ENCODE data around the gene NF1. TPM values are rescaled to one million over a fixed set of nuclear protein-coding genes. Genes with fewer than 3 reads are reported as not detected.

The NF1 gene
- total and polyA plus RNA-seq, 2 of the 13 experiments (the other 11 are each of a cell fraction or from before 2014, with no cell fraction given), result 21.5 to 26.5 TPM

DNA sequence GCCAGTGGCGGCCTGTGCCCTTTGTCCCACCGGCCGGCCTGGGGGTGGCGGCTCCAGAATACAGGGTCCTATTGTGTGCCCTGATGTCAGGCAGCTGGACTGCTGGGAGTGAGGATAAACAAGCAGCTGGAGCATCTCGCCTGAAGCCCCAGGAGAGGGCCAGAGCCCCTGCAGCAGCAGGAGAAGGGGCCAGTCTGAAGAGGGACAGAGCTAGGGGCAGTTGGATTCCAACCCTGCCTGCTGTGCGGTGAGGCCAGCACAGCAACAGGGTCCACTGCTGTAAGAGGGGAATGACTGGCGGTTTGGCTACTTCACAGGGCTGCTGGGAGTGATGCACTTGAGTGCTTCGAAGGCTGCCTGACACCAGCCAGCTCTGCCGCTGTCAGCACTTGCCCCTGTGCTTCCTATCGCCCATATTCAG lies 321.7 kb downstream of the NF1 start:
- 0% methylated on average over 3 of the region's 10 CpGs for WGBS (ENCODE audit: low lambda C conversion rate)
- CTCF ChIA-PET (ENCODE audit: low intra/inter-chr PET ratio, low total read pairs), result no interaction called here
- TF ChIP-seq ARNTL (CRISPR knock-in tag; IDR thresholded peaks at IDR 0.05) (no peak), HIVEP1 (CRISPR knock-in tag; IDR thresholded peaks at IDR 0.05) (no peak), ZNF775 (CRISPR knock-in tag; IDR thresholded peaks at IDR 0.05; ENCODE audit: borderline replicate concordance) (no peak), FOXP1 (IDR thresholded peaks at IDR 0.05) (no peak), FOXP1 (CRISPR knock-in tag; IDR thresholded peaks at IDR 0.05) (0 out of 2 replicates have a peak, but pooled peaks have one; percentile 10), CCDC6 (CRISPR knock-in tag; IDR thresholded peaks at IDR 0.05) (no peak), EHMT2 (IDR thresholded peaks at IDR 0.05; ENCODE audit: borderline replicate concordance, low read depth, low read length) (no peak), ZNF30 (CRISPR knock-in tag; IDR thresholded peaks at IDR 0.05) (no peak)
- TF ChIP-seq, protein P1, sequence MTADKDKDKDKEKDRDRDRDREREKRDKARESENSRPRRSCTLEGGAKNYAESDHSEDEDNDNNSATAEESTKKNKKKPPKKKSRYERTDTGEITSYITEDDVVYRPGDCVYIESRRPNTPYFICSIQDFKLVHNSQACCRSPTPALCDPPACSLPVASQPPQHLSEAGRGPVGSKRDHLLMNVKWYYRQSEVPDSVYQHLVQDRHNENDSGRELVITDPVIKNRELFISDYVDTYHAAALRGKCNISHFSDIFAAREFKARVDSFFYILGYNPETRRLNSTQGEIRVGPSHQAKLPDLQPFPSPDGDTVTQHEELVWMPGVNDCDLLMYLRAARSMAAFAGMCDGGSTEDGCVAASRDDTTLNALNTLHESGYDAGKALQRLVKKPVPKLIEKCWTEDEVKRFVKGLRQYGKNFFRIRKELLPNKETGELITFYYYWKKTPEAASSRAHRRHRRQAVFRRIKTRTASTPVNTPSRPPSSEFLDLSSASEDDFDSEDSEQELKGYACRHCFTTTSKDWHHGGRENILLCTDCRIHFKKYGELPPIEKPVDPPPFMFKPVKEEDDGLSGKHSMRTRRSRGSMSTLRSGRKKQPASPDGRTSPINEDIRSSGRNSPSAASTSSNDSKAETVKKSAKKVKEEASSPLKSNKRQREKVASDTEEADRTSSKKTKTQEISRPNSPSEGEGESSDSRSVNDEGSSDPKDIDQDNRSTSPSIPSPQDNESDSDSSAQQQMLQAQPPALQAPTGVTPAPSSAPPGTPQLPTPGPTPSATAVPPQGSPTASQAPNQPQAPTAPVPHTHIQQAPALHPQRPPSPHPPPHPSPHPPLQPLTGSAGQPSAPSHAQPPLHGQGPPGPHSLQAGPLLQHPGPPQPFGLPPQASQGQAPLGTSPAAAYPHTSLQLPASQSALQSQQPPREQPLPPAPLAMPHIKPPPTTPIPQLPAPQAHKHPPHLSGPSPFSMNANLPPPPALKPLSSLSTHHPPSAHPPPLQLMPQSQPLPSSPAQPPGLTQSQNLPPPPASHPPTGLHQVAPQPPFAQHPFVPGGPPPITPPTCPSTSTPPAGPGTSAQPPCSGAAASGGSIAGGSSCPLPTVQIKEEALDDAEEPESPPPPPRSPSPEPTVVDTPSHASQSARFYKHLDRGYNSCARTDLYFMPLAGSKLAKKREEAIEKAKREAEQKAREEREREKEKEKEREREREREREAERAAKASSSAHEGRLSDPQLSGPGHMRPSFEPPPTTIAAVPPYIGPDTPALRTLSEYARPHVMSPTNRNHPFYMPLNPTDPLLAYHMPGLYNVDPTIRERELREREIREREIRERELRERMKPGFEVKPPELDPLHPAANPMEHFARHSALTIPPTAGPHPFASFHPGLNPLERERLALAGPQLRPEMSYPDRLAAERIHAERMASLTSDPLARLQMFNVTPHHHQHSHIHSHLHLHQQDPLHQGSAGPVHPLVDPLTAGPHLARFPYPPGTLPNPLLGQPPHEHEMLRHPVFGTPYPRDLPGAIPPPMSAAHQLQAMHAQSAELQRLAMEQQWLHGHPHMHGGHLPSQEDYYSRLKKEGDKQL (CRISPR knock-in tag; IDR thresholded peaks at IDR 0.05; ENCODE audit: low read depth), result no peak
- TF ChIP-seq, protein P2, sequence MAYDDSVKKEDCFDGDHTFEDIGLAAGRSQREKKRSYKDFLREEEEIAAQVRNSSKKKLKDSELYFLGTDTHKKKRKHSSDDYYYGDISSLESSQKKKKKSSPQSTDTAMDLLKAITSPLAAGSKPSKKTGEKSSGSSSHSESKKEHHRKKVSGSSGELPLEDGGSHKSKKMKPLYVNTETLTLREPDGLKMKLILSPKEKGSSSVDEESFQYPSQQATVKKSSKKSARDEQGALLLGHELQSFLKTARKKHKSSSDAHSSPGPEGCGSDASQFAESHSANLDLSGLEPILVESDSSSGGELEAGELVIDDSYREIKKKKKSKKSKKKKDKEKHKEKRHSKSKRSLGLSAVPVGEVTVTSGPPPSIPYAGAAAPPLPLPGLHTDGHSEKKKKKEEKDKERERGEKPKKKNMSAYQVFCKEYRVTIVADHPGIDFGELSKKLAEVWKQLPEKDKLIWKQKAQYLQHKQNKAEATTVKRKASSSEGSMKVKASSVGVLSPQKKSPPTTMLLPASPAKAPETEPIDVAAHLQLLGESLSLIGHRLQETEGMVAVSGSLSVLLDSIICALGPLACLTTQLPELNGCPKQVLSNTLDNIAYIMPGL (CRISPR knock-in tag; IDR thresholded peaks at IDR 0.05; ENCODE audit: borderline replicate concordance in 1 of 2, low read depth in 1 of 2), result no peak
- TF ChIP-seq, protein P3, sequence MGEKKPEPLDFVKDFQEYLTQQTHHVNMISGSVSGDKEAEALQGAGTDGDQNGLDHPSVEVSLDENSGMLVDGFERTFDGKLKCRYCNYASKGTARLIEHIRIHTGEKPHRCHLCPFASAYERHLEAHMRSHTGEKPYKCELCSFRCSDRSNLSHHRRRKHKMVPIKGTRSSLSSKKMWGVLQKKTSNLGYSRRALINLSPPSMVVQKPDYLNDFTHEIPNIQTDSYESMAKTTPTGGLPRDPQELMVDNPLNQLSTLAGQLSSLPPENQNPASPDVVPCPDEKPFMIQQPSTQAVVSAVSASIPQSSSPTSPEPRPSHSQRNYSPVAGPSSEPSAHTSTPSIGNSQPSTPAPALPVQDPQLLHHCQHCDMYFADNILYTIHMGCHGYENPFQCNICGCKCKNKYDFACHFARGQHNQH (CRISPR knock-in tag; IDR thresholded peaks at IDR 0.05), result no peak
- TF ChIP-seq, protein P4, sequence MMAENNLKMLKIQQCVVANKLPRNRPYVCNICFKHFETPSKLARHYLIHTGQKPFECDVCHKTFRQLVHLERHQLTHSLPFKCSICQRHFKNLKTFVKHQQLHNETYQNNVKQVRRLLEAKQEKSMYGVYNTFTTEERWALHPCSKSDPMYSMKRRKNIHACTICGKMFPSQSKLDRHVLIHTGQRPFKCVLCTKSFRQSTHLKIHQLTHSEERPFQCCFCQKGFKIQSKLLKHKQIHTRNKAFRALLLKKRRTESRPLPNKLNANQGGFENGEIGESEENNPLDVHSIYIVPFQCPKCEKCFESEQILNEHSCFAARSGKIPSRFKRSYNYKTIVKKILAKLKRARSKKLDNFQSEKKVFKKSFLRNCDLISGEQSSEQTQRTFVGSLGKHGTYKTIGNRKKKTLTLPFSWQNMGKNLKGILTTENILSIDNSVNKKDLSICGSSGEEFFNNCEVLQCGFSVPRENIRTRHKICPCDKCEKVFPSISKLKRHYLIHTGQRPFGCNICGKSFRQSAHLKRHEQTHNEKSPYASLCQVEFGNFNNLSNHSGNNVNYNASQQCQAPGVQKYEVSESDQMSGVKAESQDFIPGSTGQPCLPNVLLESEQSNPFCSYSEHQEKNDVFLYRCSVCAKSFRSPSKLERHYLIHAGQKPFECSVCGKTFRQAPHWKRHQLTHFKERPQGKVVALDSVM (CRISPR knock-in tag; IDR thresholded peaks at IDR 0.05), result no peak
- TF ChIP-seq, protein P5, sequence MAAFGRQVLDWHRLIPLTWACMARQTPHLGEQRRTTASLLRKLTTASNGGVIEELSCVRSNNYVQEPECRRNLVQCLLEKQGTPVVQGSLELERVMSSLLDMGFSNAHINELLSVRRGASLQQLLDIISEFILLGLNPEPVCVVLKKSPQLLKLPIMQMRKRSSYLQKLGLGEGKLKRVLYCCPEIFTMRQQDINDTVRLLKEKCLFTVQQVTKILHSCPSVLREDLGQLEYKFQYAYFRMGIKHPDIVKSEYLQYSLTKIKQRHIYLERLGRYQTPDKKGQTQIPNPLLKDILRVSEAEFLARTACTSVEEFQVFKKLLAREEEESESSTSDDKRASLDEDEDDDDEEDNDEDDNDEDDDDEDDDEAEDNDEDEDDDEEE (CRISPR knock-in tag; IDR thresholded peaks at IDR 0.05), result no peak

More for the DNA sequence above, 321.7 kb downstream of the NF1 start:
- in situ Hi-C loops (cut with HindIII; ENCODE audit: extremely low pct_ligation_motif_present, low pct_unique_long_range_greater_than_20kb), result no loop called here
- BruUV-seq (replicated peaks), result no TSS peak
- no peak overlapping the region for H3K9ac ChIP-seq (ENCODE audit: insufficient read depth, low read depth, low read length)
- FAIRE-seq (no peak), DNase-seq (ENCODE audit: low spot score) (peak; percentile 79), ATAC-seq (peak; percentile 93)
- peaks cover 35% of the 10 kb centered on the region for H3K4me1 ChIP-seq (ENCODE audit: insufficient read depth, low read length)
- peak overlapping the region; percentile 78 for H3K4me2 ChIP-seq (ENCODE audit: low read depth, low read length)
- H3K36me3 ChIP-seq (replicated peaks in 1 of 2; ENCODE audit: control insufficient read depth in 1 of 2, insufficient read depth in 2 of 2, low read length in 2 of 2), result no peaks in the 10 kb centered on the region
- H3K27ac ChIP-seq (ENCODE audit: extremely low read length, insufficient read depth, low read length), result no peak overlapping the region
- intact Hi-C loops (cut with micrococcal nuclease; ENCODE audit: unreplicated experiment), result no loop called here
- H3K4me3 ChIP-seq (replicated peaks in 1 of 3; ENCODE audit: insufficient read depth in 1 of 3, low read depth in 2 of 3, low read length in 3 of 3), result peak overlapping the region in 1 of 3 experiments; percentile 36; a peak in 2 of 6 replicates
- H2AFZ ChIP-seq (ENCODE audit: low read length), result no peak overlapping the region
- H3K79me2 ChIP-seq (ENCODE audit: insufficient read depth, low read length), result no peaks in the 10 kb centered on the region
- H3K27me3 ChIP-seq (ENCODE audit: control insufficient read depth in 1 of 2, insufficient read depth in 2 of 2, low read length in 2 of 2), result peaks cover 0 to 22% of the 10 kb centered on the region in 2 experiments; a peak in 2 of 5 replicates
- no peaks in the 10 kb centered on the region for H4K20me1 ChIP-seq (ENCODE audit: insufficient read depth, low read length)
- POLR2A ChIA-PET, result interaction anchor here (1.2 kb wide), 1 partner anchor 9 kb away, joined by 6 read pairs; no protein-coding TSS in a partner anchor
- H3K9me3 ChIP-seq (ENCODE audit: low read length), result no peaks in the 10 kb centered on the region
